ENCODE data around the gene NUDT14.

GRCh38 chr14:105204206-105204930 lies 23.3 kb upstream of the NUDT14 start:
- no peak for TF ChIP-seq CTCF (conservative IDR thresholded peaks at IDR 0.05; ENCODE audit: low read depth, low read length)
- no peak for TF ChIP-seq EZH2 (IDR thresholded peaks at IDR 0.05; ENCODE audit: low read length, unreplicated experiment)

All from PC-3 (cell line).